GM23338 (cell line): ENCODE results near the gene CMTM6. TPM values are rescaled to one million over a fixed set of nuclear protein-coding genes. Genes with fewer than 3 reads are reported as not detected.

Source experiments
- ATAC-seq: fragments of 200-7000 bp; cut with Tn5 transposase; 3 replicates; pipeline ENCODE4 v1.9.1; 2020
- DNase-seq: peaks from one replicate; pipeline ENCODE4 v3.0.0-alpha.2; 2015; ENCODE audit warnings: low spot score
- H2AFZ ChIP-seq: fragments of 200-600 bp; sonication (generic); 2 replicates; pipeline ENCODE4 v1.8.0; 2016; ENCODE audit warnings: antibody characterized with exemption, mild to moderate bottlenecking, moderate library complexity
- H3F3A ChIP-seq: fragments of 200-600 bp; sonication (generic); replicated peaks from 2 replicates; pipeline ENCODE4 v1.8.0; 2017; ENCODE audit warnings: antibody characterized with exemption, mixed run types, low read depth
- H3K27ac ChIP-seq: fragments of 200-600 bp; sonication (generic); 2 replicates; pipeline ENCODE4 v1.6.1; 2016; ENCODE audit warnings: low read depth
- H3K27me3 ChIP-seq: fragments of 200-600 bp; sonication (generic); 2 replicates; pipeline ENCODE4 v1.8.0; 2016; ENCODE audit warnings: mild to moderate bottlenecking, mixed run types, moderate library complexity; ENCODE audit not compliant: insufficient read depth
- H3K36me3 ChIP-seq: fragments of 200-600 bp; sonication (generic); 2 replicates; pipeline ENCODE4 v1.8.0; 2016; ENCODE audit warnings: mild to moderate bottlenecking; ENCODE audit not compliant: insufficient read depth
- H3K4me1 ChIP-seq: fragments of 200-600 bp; sonication (generic); 2 replicates; pipeline ENCODE4 v1.8.0; 2016; ENCODE audit warnings: mild to moderate bottlenecking, moderate library complexity; ENCODE audit not compliant: insufficient read depth
- H3K4me2 ChIP-seq: fragments of 200-600 bp; sonication (generic); 2 replicates; pipeline ENCODE4 v1.7.1; 2017; ENCODE audit warnings: mixed run types
- H3K4me3 ChIP-seq: fragments of 200-600 bp; sonication (generic); 2 replicates; pipeline ENCODE4 v1.6.1; 2016; ENCODE audit warnings: mixed run types
- H3K79me2 ChIP-seq: fragments of 200-600 bp; sonication (generic); replicated peaks from 2 replicates; pipeline ENCODE4 v1.8.0; 2017; ENCODE audit warnings: mild to moderate bottlenecking; ENCODE audit not compliant: insufficient read depth
- H3K9me2 ChIP-seq: fragments of 200-600 bp; sonication (generic); 2 replicates; pipeline ENCODE4 v1.8.0; 2017; ENCODE audit not compliant: insufficient read depth
- H4K20me1 ChIP-seq: fragments of 200-600 bp; sonication (generic); replicated peaks from 2 replicates; pipeline ENCODE4 v1.8.0; 2017; ENCODE audit warnings: mild to moderate bottlenecking; ENCODE audit not compliant: insufficient read depth
- H3K27ac Mint-ChIP-seq: 2 replicates; pipeline ENCODE4 v1.8.0; 2020; ENCODE audit warnings: inconsistent platforms, mild to moderate bottlenecking, moderate library complexity, mixed read lengths
- H3K27me3 Mint-ChIP-seq: 3 replicates; pipeline ENCODE4 v1.8.0; 2022; ENCODE audit warnings: low read depth, mild to moderate bottlenecking, moderate library complexity, mixed read lengths, inconsistent platforms; ENCODE audit not compliant: insufficient read depth, poor library complexity
- H3K36me3 Mint-ChIP-seq: 3 replicates; pipeline ENCODE4 v1.8.0; 2021; ENCODE audit warnings: low read depth, mild to moderate bottlenecking, inconsistent platforms, moderate library complexity, mixed read lengths
- H3K4me1 Mint-ChIP-seq: 3 replicates; pipeline ENCODE4 v1.8.0; 2020; ENCODE audit warnings: mild to moderate bottlenecking, inconsistent platforms, mixed read lengths
- H3K4me3 Mint-ChIP-seq: 3 replicates; pipeline ENCODE4 v1.8.0; 2021; ENCODE audit warnings: moderate library complexity, mild to moderate bottlenecking, inconsistent platforms, mixed read lengths
- H3K9me3 Mint-ChIP-seq: 3 replicates; pipeline ENCODE4 v1.8.0; 2020; ENCODE audit warnings: moderate library complexity, mild to moderate bottlenecking, inconsistent platforms, mixed read lengths
- CREB1 ChIP-seq: fragments of 250-450 bp; sonication (Bioruptor Pico); IDR thresholded peaks from 2 replicates; pipeline ENCODE4 v1.5.0; 2020; ENCODE audit warnings: low read depth, mild to moderate bottlenecking, moderate library complexity
- CTCF ChIP-seq, 2 experiments: fragments of 200-600 bp in 1 of 2; sonication (generic) in 1 of 2; conservative IDR thresholded peaks; 2 replicates each; pipeline versions ENCODE4 v1.5.1 to v1.6.1; 2016 to 2017; ENCODE audit warnings: antibody characterized with exemption in 2 of 2, low read depth in 2 of 2, mild to moderate bottlenecking in 2 of 2, moderate library complexity in 1 of 2
- ETS1 ChIP-seq: IDR thresholded peaks from 2 replicates; pipeline ENCODE4 v1.6.1; 2016; ENCODE audit warnings: antibody characterized with exemption
- EZH2 ChIP-seq: fragments of 200-600 bp; sonication (generic); IDR thresholded peaks from one replicate; pipeline ENCODE4 v1.8.0; 2017; ENCODE audit warnings: antibody characterized with exemption, mild to moderate bottlenecking, low read depth; ENCODE audit not compliant: unreplicated experiment
- EZH2phosphoT487 ChIP-seq: fragments of 200-600 bp; sonication (generic); IDR thresholded peaks from one replicate; pipeline ENCODE4 v1.8.1; 2018; ENCODE audit warnings: antibody characterized with exemption; ENCODE audit not compliant: unreplicated experiment
- JUNB ChIP-seq: IDR thresholded peaks from one replicate; pipeline ENCODE4 v1.6.1; 2016; ENCODE audit warnings: antibody characterized with exemption; ENCODE audit not compliant: unreplicated experiment
- NANOG ChIP-seq: IDR thresholded peaks from 2 replicates; pipeline ENCODE4 v1.6.1; 2016; ENCODE audit warnings: antibody characterized with exemption, borderline replicate concordance
- POLR2AphosphoS5 ChIP-seq: IDR thresholded peaks from 2 replicates; pipeline ENCODE4 v1.6.1; 2016; ENCODE audit warnings: antibody characterized with exemption, low read depth
- REST ChIP-seq: IDR thresholded peaks from one replicate; pipeline ENCODE4 v1.6.1; 2018; ENCODE audit warnings: antibody characterized with exemption; ENCODE audit not compliant: unreplicated experiment
- STAT1 ChIP-seq: IDR thresholded peaks from one replicate; pipeline ENCODE4 v1.6.1; 2016; ENCODE audit warnings: antibody characterized with exemption; ENCODE audit not compliant: unreplicated experiment
- ZNF114 ChIP-seq: fragments of 250-450 bp; sonication (Bioruptor Pico); IDR thresholded peaks from 2 replicates; pipeline ENCODE4 v1.5.0; 2020; ENCODE audit warnings: mild to moderate bottlenecking, moderate library complexity
- ZNF331 ChIP-seq: fragments of 250-450 bp; sonication (Bioruptor Pico); IDR thresholded peaks from 2 replicates; pipeline ENCODE4 v1.5.0; 2020; ENCODE audit warnings: low read depth, mild to moderate bottlenecking, moderate library complexity
- ZNF462 ChIP-seq: fragments of 250-450 bp; sonication (Bioruptor Pico); IDR thresholded peaks from 2 replicates; pipeline ENCODE4 v1.5.0; 2020; ENCODE audit warnings: mild to moderate bottlenecking, moderate library complexity
- polyA plus RNA-seq: library from polyadenylated mRNA; unstranded; fragments of >200 nt; fragmentation: Nextera tagmentation; extraction: Ambion mirVana; gene quantifications from 2 replicates; pipeline ENCODE4 v1.2.1, GENCODE V29; 2016
- total RNA-seq: library from RNA; depleted of rRNA; stranded (reverse); fragments of >200 nt; shearing (Covaris generic); gene quantifications from 2 replicates; pipeline ENCODE4 v1.2.3, GENCODE V29; 2014

Gene CMTM6
- total and polyA plus RNA-seq, 2 experiments from 2014 or later: 42.3 to 123 TPM

- H3K27ac ChIP-seq: no peak overlapping the region
- H3K36me3 Mint-ChIP-seq: no peaks in the 10 kb centered on the region; the same call in 2 of the 3 replicates
- peaks cover 9% of the 10 kb centered on the region for H3K4me1 Mint-ChIP-seq
- H3K79me2 ChIP-seq: peaks cover 20% of the 10 kb centered on the region
- H3K9me3 Mint-ChIP-seq: no peaks in the 10 kb centered on the region
- H4K20me1 ChIP-seq: no peaks in the 10 kb centered on the region
- peaks cover 7% of the 10 kb centered on the region for H3K4me1 ChIP-seq
- no peak overlapping the region for H2AFZ ChIP-seq
- TF ChIP-seq CTCF (conservative IDR thresholded peaks at IDR 0.05; ENCODE audit: low read depth in 2 of 2) (no peak), ZNF331 (CRISPR knock-in tag) (no peak), POLR2AphosphoS5 (no peak), ETS1 (no peak), REST (no peak), ZNF114 (CRISPR knock-in tag) (no peak), ZNF462 (CRISPR knock-in tag) (no peak), JUNB (no peak), CREB1 (CRISPR knock-in tag) (no peak), STAT1 (no peak), NANOG (no peak), EZH2 (no peak), EZH2phosphoT487 (no peak)
- no peak for DNase-seq
- no peak overlapping the region for H3K4me2 ChIP-seq
- H3K36me3 ChIP-seq: no peaks in the 10 kb centered on the region
- no peaks in the 10 kb centered on the region for H3K9me2 ChIP-seq
- H3K4me3 ChIP-seq: no peak overlapping the region
- H3F3A ChIP-seq: no peaks in the 10 kb centered on the region
- ATAC-seq: no peak
- no peak overlapping the region for H3K4me3 Mint-ChIP-seq
- peaks cover 5% of the 10 kb centered on the region for H3K27me3 Mint-ChIP-seq
- H3K27ac Mint-ChIP-seq: no peak overlapping the region
- no peaks in the 10 kb centered on the region for H3K27me3 ChIP-seq
These were observed 69.7 kb downstream of the CMTM6 start for GRCh38 chr3:32432711-32433530.
